Measurements from ENCODE around the gene MUC13. TPM values are rescaled to one million over a fixed set of nuclear protein-coding genes. Genes with fewer than 3 reads are reported as not detected.

The MUC13 gene
- total and polyA plus RNA-seq, 2 experiments from 2014 or later: 0.06 TPM; not detected in 1

DNA sequence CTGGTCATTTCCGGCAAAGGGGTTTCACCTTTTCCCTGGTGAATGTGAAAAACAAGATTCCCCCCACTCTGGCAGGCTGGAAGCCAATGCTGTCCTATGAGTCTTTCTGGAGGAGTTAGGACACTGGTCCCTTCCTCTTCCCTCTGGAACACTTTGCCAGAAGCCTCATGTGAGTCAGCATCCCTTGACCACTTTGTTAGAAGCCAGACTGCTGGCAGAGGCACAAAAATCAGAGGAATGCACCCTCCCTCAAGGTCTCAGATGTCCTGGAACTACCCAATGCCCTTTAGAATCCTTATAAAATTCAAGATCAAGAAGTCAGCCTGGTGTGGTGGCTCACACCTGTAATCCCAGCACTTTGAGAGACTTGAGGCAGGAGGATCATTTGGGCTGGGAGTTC lies 74.0 kb downstream of the MUC13 start:
- no peaks in the 10 kb centered on the region for H3K4me1 ChIP-seq (ENCODE audit: low read depth)
- H3K27me3 ChIP-seq: no peaks in the 10 kb centered on the region
- no peak overlapping the region for H3K27ac ChIP-seq
- no peaks in the 10 kb centered on the region for H3K9me3 ChIP-seq (ENCODE audit: low read depth)
- TF ChIP-seq, protein P1, sequence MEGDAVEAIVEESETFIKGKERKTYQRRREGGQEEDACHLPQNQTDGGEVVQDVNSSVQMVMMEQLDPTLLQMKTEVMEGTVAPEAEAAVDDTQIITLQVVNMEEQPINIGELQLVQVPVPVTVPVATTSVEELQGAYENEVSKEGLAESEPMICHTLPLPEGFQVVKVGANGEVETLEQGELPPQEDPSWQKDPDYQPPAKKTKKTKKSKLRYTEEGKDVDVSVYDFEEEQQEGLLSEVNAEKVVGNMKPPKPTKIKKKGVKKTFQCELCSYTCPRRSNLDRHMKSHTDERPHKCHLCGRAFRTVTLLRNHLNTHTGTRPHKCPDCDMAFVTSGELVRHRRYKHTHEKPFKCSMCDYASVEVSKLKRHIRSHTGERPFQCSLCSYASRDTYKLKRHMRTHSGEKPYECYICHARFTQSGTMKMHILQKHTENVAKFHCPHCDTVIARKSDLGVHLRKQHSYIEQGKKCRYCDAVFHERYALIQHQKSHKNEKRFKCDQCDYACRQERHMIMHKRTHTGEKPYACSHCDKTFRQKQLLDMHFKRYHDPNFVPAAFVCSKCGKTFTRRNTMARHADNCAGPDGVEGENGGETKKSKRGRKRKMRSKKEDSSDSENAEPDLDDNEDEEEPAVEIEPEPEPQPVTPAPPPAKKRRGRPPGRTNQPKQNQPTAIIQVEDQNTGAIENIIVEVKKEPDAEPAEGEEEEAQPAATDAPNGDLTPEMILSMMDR (IDR thresholded peaks at IDR 0.05; ENCODE audit: low read depth, low read length): no peak
- no peak overlapping the region for H3K4me3 ChIP-seq
- no peaks in the 10 kb centered on the region for H3K36me3 ChIP-seq
- DNase-seq (ENCODE audit: low read depth in 1 of 2, low spot score in 1 of 2): peak in 1 of 2 donors; percentile 97

DNA sequence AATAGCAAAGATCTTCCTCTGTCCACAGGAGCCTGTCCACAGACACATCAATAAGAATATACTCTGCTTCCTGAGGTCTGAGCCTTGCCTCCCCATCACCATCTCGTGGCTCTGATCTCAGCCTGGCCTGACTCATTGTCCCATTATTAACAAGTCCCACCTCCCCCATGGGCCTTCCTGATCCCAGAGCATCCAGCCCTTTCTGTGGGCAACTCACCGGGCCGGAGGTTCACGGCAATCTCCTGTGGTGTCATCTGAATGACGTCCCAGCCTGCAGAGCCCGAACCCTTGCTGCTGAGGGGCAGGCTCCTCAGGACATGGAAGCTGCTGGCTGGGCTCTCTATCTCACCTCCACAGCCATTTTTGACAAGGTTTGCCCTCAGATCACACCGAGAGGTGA lies 75.5 kb downstream of the MUC13 start:
- Histone ChIP-seq H3K27ac (no peak overlapping the region), H3K4me1 (ENCODE audit: low read depth) (no peaks in the 10 kb centered on the region), H3K36me3 (peaks cover 4% of the 10 kb centered on the region), H3K4me3 (no peak overlapping the region), H3K9me3 (ENCODE audit: low read depth) (no peaks in the 10 kb centered on the region), H3K27me3 (no peaks in the 10 kb centered on the region)
- TF ChIP-seq, protein P1 (IDR thresholded peaks at IDR 0.05; ENCODE audit: low read depth, low read length): no peak
- peak in 1 of 2 donors; percentile 49 for DNase-seq (ENCODE audit: low read depth in 1 of 2, low spot score in 1 of 2)

DNA sequence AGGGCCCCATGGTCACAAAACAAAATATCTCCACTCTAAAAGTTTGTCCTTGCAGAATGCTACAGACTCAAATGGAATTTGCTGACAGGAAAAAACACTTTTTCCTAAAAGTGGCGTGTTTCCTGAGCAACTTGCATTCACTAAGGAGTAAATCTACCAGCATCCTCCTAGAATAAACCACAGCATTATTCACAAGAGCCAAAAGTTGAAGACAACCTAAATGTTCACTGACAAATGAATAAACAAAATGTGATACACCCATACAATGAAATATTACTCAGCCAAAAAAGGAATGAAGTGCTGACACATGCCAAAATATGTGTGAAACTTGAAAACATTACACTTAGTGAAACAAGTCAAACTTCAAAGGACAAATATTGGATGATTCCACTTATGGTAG lies 76.3 kb downstream of the MUC13 start:
- Histone ChIP-seq H3K4me1 (ENCODE audit: low read depth) (no peaks in the 10 kb centered on the region), H3K4me3 (no peak overlapping the region), H3K27me3 (no peaks in the 10 kb centered on the region), H3K36me3 (peaks cover 4% of the 10 kb centered on the region), H3K27ac (no peak overlapping the region), H3K9me3 (ENCODE audit: low read depth) (no peaks in the 10 kb centered on the region)
- TF ChIP-seq, protein P1 (IDR thresholded peaks at IDR 0.05; ENCODE audit: low read depth, low read length): no peak
- DNase-seq (ENCODE audit: low read depth in 1 of 2, low spot score in 1 of 2): peak in 1 of 2 donors; percentile 69

DNA sequence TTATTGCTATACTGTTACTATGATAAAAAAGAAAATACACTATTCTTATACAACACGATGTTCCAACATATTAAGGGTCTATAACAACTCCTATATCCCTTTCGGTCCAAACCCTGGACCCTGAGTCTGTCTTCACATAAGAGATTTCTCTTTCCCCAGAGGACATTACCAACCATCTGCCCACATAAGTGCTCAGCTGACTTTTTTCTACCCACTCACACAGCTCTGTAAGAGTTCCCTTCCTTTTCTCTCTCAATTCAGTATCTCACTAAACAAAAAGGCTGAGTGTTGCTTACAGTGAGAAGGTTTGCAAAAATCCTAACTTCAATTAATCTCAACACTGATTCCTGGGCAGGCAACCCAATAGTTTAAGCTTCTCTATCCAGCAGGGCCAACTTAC lies 77.9 kb downstream of the MUC13 start:
- Histone ChIP-seq H3K36me3 (peaks cover 4% of the 10 kb centered on the region), H3K27me3 (no peaks in the 10 kb centered on the region), H3K4me3 (no peak overlapping the region), H3K27ac (no peak overlapping the region), H3K9me3 (ENCODE audit: low read depth) (no peaks in the 10 kb centered on the region), H3K4me1 (ENCODE audit: low read depth) (no peaks in the 10 kb centered on the region)
- TF ChIP-seq, protein P1 (IDR thresholded peaks at IDR 0.05; ENCODE audit: low read depth, low read length): no peak
- DNase-seq (ENCODE audit: low read depth in 1 of 2, low spot score in 1 of 2): no peak

Other genes starting within 250 kb of the MUC13 start
- gene UMPS, start 204.3 kb downstream of the MUC13 start, total RNA-seq: 19.7 and 127 TPM in 2 replicates
- gene UMPS, start 204.3 kb downstream of the MUC13 start, polyA plus RNA-seq: 21.3 and 23.2 TPM in 2 replicates
- gene ITGB5, start 47.4 kb downstream of the MUC13 start, total RNA-seq: 56.9 and 107 TPM in 2 replicates
- gene ITGB5, start 47.4 kb downstream of the MUC13 start, polyA plus RNA-seq: 54.3 and 83.4 TPM in 2 replicates
- gene HEG1, start 121.2 kb upstream of the MUC13 start, total RNA-seq: 16.5 and 42.7 TPM in 2 replicates
- gene HEG1, start 121.2 kb upstream of the MUC13 start, polyA plus RNA-seq: 17.4 and 24.9 TPM in 2 replicates

All from cardiac muscle cell (in vitro differentiated cells and primary cell).